CD4-positive, alpha-beta T cell treated with Interleukin-12 subunit alpha and Interleukin-12 subunit beta, for 1 hour (primary cell): Measurements from ENCODE around the gene NIPAL3.
"Not testable (repeated sequence)": the region's sequence is repeated elsewhere in the genome, so short reads cannot be mapped to it uniquely, and the experiment has no call there.

Source experiments
- DNase-seq: peaks from one replicate; pipeline ENCODE4 v3.0.0-alpha.2; 2020

Gene NIPAL3

GRCh38 chr1:24425441-24425840 is 9.8 kb downstream of the NIPAL3 start:
- no peak for DNase-seq

DNA sequence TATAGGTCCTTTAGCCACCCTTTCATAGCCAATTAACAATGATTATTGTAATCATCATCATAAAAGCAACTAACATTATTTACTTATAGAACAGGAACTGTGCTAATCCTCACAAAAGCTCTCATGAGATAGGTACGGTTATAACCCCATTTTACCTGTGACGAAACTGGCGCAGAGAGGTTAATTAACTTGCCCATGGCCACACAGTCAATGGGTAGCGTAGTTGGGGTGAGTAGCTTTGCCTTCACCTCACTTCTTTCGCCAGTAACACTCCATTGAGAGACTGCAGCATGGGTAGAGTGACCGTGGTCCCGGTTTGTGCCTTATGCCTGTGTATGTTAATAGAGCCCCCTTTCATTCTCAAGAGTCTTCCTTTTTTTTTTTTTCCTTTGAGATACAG is 10.3 kb downstream of the NIPAL3 start:
- no peak for DNase-seq

- DNase-seq = no peak
Measured at GRCh38 chr1:24426744-24427544, 11.3 kb downstream of the NIPAL3 start.

- no peak for DNase-seq
Measured at GRCh38 chr1:24427545-24427862, 11.9 kb downstream of the NIPAL3 start.

DNA sequence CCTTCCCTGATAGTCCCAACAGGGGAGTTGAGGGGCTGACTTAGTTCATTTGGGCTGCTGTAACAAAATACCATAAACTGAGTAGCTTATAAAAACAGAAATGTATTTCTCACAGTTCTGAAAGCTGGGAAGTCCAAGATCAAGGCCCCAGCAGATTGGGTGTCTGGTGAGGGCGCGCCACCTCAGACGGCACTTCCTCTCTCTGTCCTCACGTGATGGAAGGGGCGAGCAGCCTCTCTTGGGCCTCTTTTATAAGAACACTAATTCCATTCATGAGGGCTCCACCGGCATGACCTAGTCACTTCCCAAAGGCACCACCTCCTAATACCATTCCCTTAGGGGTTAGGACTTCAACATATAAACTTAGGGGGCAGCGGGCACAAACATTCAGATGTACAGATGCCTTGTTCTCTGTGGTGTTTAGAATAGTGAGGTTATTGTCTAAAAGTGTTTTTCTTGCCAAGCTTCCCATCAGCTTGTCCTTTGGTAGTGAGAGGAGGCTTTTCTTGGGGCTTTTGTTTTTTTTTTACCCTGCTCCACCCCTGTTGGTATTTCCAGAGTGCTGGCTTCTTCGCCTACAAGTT is 20.3 kb downstream of the NIPAL3 start:
- no peak for DNase-seq

DNA sequence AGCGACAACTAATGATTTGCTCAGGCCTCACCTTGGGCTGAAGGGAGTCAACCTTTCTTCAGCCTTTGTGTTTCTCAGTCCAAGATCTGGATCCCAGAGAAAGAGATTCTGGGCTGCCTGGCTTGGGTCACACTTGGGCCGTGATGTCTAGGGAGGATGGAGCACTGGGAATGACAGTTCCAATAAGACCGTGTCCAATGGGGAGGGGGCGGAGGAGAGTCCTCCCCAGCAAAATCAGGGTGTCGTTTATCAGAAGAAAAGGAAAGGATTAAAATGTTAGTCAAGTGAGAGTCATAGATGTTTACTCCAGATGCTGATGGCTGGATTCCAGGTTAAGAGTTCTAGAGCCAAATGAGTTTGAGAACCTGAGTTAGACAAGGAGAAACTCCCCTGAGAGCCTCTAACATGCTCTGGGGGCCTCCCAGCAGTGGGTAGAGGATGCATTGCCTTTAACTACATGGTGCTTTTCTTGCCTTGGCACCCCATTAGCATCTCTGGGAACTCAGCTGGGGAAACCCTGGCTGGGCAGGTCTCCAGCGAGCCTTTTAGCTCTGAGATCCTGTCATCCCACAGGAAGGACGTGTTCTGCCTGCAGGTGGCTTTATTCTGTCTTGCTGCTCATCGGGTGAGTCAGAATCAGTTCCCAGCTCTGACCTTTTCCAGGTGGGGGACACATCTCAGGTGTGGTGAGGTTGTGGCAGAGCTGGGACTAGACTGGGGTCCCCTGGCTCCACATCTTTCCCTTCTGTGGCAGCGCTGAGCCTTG is 22.2 kb downstream of the NIPAL3 start:
- DNase-seq = no peak

DNA sequence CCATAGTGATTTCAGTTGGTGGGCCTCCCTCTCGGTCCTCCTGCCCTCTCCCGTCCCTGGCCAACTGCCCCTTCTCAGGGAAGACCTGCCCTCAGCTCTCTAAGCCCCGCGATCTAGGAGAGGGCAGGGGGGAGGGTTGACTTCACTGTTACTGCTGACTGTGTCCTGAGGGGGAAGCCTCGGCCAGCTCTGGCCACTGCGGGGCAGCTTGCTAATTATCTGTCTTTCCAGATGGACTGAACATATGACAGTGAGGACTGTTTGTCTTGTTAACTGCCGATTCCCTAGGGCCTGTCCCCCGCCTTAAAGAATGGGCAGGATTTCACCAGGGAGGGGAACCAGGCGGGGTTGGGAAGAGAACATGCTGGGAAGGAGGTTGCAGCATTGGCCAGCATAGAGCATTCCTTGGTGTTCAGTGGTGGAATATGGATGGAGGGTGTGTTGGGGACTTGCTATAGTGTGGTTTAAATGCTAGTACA is 22.9 kb downstream of the NIPAL3 start:
- DNase-seq = no peak

- DNase-seq = no peak
Measured at GRCh38 chr1:24440436-24440835, 24.8 kb downstream of the NIPAL3 start.

DNA sequence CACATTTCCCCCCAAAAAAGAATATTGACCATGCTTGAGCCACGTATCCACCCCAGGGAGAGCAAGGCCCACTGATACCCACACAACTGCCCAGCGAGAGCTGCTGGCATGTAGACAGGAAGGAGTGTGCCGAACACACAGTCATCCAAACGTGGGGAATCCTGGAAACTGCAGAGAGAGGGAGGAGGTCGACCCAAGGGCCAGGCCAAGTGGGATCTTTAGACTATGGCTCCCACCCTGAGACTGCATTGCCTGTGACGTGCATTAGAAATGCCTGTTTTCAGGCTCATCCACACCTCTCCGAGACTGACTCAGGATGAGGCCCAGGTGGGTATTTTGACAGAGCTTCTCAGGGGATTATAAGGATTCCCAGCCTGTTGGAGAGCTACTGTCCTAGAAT is 25.9 kb downstream of the NIPAL3 start:
- DNase-seq = no peak

GRCh38 chr1:24441996-24442668 is 26.5 kb downstream of the NIPAL3 start:
- no peak for DNase-seq

GRCh38 chr1:24442764-24443163 is 27.2 kb downstream of the NIPAL3 start:
- no peak for DNase-seq

DNA sequence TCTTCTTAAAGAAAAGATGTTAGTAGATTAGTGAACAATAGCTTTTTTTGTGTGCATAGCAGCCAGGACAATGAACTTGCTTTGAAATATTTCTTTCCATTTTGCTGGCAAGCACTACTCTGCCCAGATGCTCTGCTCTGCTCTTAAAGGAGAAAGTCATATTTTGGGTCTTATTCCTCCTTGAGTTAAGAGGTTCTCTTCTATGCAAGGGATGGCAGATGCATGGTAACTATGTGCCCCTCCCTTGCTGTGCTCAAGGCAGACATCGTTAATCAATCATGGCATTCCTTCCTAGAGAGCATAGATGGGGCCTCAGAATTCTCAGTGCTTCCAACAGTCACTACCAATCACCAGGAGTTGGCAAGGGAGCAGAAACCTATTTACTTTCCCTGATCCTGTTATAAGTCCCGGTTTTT is 27.6 kb downstream of the NIPAL3 start:
- no peak for DNase-seq

DNA sequence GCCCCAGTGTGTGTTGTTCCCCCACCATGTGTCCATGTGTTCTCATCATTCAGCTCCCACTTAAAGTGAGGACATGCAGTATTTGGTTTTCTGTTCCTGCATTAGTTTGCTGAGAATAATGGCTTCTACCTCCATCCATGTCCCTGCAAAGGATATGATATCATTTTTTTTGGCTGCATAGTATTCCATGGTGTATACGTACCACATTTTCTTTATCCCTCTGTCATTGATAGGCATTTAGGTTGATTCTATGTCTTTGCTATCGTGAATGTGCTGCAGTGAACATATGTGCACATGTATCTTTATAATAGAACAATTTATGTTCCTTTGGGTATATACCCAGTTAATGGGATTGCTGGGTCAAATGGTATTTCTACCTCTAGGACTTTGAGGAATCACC is 30.8 kb downstream of the NIPAL3 start:
- DNase-seq = not testable (repeated sequence)

DNA sequence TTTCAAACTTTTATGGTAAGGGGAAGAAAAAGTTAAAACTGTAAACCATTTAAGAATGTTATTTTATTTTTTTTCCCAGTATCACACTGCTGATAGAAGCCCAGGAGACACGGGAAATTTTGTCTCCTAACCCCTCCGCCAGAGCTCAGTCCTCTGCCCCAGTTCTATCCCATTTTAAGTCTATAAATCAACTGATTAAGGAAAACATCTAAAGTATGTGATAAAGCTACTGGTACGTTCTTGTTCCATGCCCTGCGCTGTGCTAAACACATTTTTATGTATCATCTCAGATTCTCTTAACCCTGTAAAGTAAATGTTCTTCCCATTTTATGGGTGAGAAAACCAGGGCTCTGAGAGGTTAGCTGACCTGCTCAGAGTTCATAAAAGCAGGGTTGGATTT is 34.7 kb downstream of the NIPAL3 start:
- no peak for DNase-seq

DNA sequence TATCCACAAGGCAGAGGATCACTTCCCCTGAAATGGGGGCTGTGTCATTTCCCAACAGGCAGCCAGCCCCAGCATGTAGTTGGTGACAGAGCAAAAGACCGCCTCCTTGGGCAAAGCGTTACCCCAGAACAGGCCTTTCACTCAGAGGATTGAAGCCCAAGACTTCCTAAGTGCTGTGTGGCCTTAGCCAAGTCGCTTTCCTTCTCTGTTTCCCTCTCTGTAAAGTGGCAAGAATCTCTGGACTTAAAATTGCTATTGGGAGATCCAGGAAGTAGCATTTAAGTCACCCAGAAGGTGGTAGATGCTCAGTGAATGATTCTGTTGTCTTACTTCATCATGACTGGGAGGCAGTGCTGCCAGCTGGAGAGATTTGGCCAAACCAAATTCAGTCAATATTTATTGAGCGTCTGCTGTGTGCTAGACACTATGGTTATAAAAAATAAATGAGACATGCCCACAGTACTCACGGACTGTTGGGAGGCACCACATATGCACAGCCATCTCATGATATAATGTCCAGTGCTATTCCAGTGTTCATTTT is 35.3 kb downstream of the NIPAL3 start:
- no peak for DNase-seq

DNA sequence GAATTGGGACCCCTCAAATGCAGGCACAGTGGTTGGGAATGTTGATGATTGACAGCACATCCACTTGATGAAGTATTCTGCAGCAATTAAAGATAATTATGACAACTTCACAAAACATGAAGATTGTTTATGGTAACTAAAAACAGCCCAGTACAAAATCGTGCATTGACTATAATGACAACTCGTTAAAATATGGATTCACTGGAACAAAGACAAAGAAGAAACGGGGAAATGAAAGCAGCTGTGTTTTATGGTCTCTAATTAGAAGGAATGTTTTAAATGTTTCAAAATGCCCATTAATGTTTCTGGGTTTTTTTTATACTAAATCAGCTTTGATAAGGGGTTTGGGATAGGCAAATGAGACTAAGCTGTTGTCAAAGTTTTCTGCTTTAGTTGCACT is 36.1 kb downstream of the NIPAL3 start:
- no peak for DNase-seq

GRCh38 chr1:24452922-24453485 is 37.4 kb downstream of the NIPAL3 start:
- no peak for DNase-seq

DNA sequence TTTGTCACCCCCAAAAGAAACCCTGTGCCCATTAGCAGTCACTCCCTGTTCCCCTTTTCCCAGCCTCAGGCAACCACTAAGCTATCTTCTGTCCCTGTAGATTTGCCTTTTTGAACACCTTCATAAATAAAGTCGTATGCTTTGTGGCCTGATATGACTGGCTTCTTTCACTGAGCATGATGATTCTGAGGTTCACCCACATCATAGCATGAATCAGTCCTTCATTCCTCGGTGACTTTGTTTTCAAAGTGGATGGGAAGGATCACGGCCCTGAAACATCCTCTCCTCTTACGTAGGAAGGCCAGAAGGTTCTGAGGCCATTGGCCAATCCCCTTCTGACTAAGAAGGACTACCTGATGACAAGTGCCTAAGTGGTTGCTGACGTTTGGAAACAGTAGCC is 39.1 kb downstream of the NIPAL3 start:
- DNase-seq = no peak

- DNase-seq = no peak
Measured at GRCh38 chr1:24455272-24455671, 39.7 kb downstream of the NIPAL3 start.

- DNase-seq = no peak
Measured at GRCh38 chr1:24457866-24458265, 42.3 kb downstream of the NIPAL3 start.

- no peak for DNase-seq
Measured at GRCh38 chr1:24459551-24460266, 44.1 kb downstream of the NIPAL3 start.

GRCh38 chr1:24462128-24462527 is 46.5 kb downstream of the NIPAL3 start:
- DNase-seq = not testable (repeated sequence)
